ENCODE measurements around the gene ITPRID1.

Gene ITPRID1

DNA sequence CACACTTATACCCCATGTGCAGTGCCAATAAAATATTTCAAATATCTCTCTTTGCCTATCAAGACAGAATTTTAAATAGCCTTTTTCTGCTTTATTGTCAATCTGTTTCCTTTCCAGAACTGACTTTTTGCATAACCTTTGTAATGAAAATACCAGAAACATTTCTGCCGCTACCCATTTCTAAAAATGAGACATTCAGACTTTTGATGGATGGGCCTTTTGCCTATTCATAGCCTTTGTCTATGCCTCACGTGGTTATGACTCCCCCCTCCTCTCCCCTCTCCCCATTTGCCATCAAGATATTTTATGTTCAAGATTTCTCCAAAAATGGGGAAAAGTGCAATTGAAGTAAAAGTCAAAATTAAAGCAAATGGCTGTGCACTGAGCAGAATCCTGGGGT is 179.0 kb downstream of the ITPRID1 start:
- no peak for DNase-seq (ENCODE audit: low spot score)

DNA sequence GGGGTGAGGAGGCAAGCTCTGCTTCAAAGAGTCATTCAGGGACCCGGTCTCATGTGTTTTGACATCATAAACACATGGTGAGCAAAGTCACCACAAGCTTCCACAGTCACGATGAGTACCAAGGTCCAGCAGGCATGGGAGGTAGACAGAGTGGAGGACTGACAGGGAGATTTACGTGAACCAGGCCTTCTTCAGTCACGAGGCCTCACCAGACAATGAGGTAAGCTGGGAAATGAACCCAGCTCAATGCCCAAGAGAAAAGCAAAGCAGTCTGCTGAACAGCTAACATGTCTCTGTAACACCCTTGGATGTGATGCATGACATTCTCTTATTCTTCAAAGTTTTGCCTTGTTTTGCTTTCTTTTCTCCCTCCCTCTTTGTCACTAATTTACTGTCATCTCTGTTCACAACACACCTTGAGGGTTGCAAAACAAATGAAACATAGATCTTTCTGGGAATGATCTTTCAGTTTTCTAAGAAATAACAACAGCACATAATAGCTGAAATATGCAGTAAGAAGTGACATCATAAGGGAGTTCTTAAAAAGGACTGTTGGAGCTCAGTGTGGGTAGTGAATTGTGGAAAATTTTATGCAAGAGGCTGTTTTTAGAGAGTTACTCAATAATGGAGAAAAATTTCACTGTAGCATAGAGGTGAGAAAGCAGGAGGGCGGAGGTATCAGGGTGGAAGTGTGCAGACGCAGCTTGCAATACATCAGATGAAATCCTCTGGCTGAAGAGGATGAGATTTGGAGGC is 182.1 kb downstream of the ITPRID1 start:
- DNase-seq (ENCODE audit: low spot score): no peak

DNA sequence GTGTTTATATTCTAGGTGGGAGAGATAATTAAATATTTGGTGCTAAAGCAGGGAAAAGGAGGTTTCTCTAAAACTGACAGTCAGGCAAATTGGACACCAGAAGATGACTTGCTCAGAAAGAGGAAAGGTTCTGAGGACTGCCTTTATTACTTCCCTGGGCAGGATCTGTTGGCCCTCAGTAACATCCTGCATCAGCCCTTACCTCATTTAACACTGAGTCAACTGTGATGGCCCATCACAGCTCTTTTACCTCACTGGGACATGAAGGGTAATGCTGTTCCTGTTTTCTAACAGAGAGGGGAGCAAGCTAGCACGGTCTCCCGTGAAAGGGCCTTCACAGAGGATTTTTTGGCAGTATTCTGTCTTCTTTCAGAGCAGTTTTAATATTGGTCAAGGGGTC is 185.2 kb downstream of the ITPRID1 start:
- no peak for DNase-seq (ENCODE audit: low spot score)

DNA sequence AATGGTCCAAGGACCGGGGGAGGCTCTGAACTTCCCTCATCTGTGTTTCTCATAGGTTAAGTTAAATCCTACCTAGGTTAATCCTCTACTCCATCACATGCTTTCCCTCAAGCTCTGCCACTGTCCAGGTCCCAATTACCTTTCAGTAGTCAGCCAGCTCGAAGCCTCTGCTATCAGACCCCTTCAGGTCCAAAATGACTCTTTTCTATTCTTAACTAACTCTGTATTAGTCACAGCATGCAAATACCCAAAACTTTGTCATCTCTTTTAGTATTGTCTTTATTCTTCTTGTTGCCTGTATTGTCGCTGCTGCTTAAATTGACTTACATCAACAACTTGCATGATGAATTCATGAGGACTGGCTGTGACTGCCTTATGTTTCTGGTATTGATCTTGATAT is 188.5 kb downstream of the ITPRID1 start:
- DNase-seq (ENCODE audit: low spot score): no peak

DNA sequence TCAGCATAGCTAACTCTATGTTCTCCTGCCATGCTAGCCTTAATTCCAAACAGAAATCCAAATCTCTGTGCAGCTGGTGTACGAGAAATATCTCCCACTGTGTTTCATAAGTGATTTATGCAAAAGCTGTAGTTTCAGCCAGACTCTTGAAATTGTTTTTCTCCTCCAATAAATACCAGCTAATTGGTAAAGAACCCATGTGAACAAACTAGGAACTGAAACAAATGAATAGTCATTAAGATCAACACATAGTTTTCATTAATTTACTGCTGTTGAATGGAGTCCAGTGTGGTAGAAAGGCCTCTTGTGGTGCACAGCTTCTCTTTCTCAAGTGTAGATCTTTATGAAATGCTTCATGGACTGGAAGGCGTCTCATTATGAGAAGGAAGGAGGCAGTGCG is 191.5 kb downstream of the ITPRID1 start:
- no peak for DNase-seq (ENCODE audit: low spot score)

DNA sequence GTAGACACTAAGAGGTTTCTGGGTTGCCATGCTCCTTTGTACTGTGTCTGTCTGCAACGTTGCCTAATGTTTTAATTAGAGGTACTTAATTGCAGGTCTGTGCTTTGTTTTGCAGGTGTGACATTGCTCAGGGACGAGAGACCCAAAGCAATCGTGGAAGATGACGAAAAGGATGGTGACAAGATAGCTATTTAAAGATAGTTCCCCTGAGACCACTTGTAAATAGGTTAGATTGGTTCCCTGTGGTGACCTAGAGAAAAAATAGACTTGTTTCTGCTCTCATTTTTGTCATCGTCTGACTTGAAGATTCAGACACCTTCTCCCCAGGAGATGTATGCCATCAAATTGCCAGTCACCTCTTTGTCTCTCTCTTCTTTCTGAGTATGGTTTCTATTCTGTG is 193.2 kb downstream of the ITPRID1 start:
- no peak for DNase-seq (ENCODE audit: low spot score)
